ENCODE results near the gene HMCN1. TPM values are rescaled to one million over a fixed set of nuclear protein-coding genes. Genes with fewer than 3 reads are reported as not detected.

The HMCN1 gene
- total and polyA plus RNA-seq, 12 donors, result 0.56 to 5.8 (median 2.7) TPM

DNA sequence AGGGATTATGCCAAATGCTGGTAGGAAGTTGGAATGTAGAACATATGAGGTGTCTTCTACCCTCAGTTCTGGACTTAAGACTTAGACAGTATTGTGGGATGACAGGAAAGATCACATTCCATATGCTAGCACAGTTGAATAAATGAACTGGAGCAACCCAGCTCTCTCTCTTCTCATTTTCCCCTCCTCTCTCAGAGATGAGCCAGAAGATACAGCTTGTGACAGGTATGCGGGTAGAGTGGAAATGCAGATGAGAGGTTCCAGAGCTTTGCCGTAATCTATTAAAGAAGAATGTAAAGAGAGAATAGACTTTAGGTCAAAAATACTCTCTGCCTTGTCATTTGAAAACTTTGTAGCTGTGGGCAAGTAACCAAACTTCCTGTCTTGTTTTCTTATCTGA lies 32.5 kb upstream of the HMCN1 start:
- H3K27ac ChIP-seq, result no peak overlapping the region
- H3K36me3 ChIP-seq (replicated peaks in 1 of 2), result no peaks in the 10 kb centered on the region
- H3K4me3 ChIP-seq, result no peak overlapping the region
- no peak for DNase-seq
- TF ChIP-seq, protein P1, sequence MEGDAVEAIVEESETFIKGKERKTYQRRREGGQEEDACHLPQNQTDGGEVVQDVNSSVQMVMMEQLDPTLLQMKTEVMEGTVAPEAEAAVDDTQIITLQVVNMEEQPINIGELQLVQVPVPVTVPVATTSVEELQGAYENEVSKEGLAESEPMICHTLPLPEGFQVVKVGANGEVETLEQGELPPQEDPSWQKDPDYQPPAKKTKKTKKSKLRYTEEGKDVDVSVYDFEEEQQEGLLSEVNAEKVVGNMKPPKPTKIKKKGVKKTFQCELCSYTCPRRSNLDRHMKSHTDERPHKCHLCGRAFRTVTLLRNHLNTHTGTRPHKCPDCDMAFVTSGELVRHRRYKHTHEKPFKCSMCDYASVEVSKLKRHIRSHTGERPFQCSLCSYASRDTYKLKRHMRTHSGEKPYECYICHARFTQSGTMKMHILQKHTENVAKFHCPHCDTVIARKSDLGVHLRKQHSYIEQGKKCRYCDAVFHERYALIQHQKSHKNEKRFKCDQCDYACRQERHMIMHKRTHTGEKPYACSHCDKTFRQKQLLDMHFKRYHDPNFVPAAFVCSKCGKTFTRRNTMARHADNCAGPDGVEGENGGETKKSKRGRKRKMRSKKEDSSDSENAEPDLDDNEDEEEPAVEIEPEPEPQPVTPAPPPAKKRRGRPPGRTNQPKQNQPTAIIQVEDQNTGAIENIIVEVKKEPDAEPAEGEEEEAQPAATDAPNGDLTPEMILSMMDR (IDR thresholded peaks at IDR 0.05), result no peak
- no peak for TF ChIP-seq POLR2A (IDR thresholded peaks at IDR 0.05)
- no peaks in the 10 kb centered on the region for H3K27me3 ChIP-seq
- no peaks in the 10 kb centered on the region for H3K4me1 ChIP-seq (replicated peaks in 1 of 2)
- H3K9me3 ChIP-seq (replicated peaks in 1 of 3), result no peaks in the 10 kb centered on the region
- intact Hi-C loops (cut with DNase I), result no loop called here
- 71 to 96% (median 82%) methylated on average over 2 of the region's 2 CpGs for WGBS, 4 donors

- no peak overlapping the region for H3K4me3 ChIP-seq
- no peaks in the 10 kb centered on the region for H3K36me3 ChIP-seq (replicated peaks in 1 of 2)
- H3K9me3 ChIP-seq (replicated peaks in 1 of 3), result no peaks in the 10 kb centered on the region
- intact Hi-C loops (cut with DNase I), result no loop called here
- TF ChIP-seq, protein P1 (IDR thresholded peaks at IDR 0.05), result no peak
- no peak for TF ChIP-seq POLR2A (IDR thresholded peaks at IDR 0.05)
- H3K27ac ChIP-seq, result no peak overlapping the region
- no peaks in the 10 kb centered on the region for H3K4me1 ChIP-seq (replicated peaks in 1 of 2)
- DNase-seq, result no peak
- no peaks in the 10 kb centered on the region for H3K27me3 ChIP-seq
- 86 to 90% (median 90%) methylated on average over 3 of the region's 3 CpGs for WGBS, 4 donors
These were observed 30.0 kb upstream of the HMCN1 start for GRCh38 chr1:185704181-185704580.

- 54 to 65% (median 60%) methylated on average over 3 of the region's 3 CpGs for WGBS, 4 donors
- no peaks in the 10 kb centered on the region for H3K36me3 ChIP-seq (replicated peaks in 1 of 2)
- intact Hi-C loops (cut with DNase I), result no loop called here
- TF ChIP-seq, protein P1 (IDR thresholded peaks at IDR 0.05), result no peak
- no peak for TF ChIP-seq POLR2A (IDR thresholded peaks at IDR 0.05)
- H3K9me3 ChIP-seq (replicated peaks in 1 of 3), result no peaks in the 10 kb centered on the region
- no peak for DNase-seq
- H3K4me1 ChIP-seq (replicated peaks in 1 of 2), result no peaks in the 10 kb centered on the region
- H3K27me3 ChIP-seq, result no peaks in the 10 kb centered on the region
- H3K27ac ChIP-seq, result no peak overlapping the region
- no peak overlapping the region for H3K4me3 ChIP-seq
These were observed 18.1 kb upstream of the HMCN1 start for GRCh38 chr1:185716095-185716494.

DNA sequence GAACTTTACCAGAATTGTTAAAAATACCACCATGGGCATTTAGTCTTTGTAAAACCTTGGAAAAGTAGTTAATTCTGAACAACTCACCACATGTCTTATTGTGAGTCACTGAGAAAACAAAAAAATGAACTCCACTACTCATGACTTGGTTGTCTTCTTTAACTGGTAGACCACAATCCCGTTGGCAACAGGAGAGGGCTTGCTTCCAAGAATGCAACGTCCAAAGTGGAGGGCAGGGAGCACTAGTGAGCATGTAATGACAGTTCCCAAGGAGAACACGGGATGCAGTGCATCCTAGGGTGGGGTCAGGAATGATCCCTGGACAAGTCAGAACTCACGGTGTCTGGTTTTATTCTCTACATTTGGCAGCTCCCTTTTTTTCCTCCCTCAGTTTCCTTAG lies 15.2 kb upstream of the HMCN1 start:
- intact Hi-C loops (cut with DNase I), result no loop called here
- no peak overlapping the region for H3K27ac ChIP-seq
- no peak for TF ChIP-seq POLR2A (IDR thresholded peaks at IDR 0.05)
- TF ChIP-seq, protein P1 (IDR thresholded peaks at IDR 0.05), result no peak
- peak in 5 of 7 donors; percentile 9 to 52 (median 17) for DNase-seq
- 16 to 31% (median 26%) methylated on average over 4 of the region's 4 CpGs for WGBS, 4 donors
- no peaks in the 10 kb centered on the region for H3K9me3 ChIP-seq (replicated peaks in 1 of 3)
- no peak overlapping the region for H3K4me3 ChIP-seq
- H3K36me3 ChIP-seq (replicated peaks in 1 of 2), result no peaks in the 10 kb centered on the region
- H3K27me3 ChIP-seq, result no peaks in the 10 kb centered on the region
- H3K4me1 ChIP-seq (replicated peaks in 1 of 2), result no peaks in the 10 kb centered on the region

Measured in adrenal gland (tissue), 12 donors.